GM19455 (cell line): ENCODE results near the gene A3GALT2.

Experiments used
- ATAC-seq: cut with Tn5 transposase; IDR thresholded peaks from one replicate; pipeline ENCODE4 v1.9.1; 2021; ENCODE audit not compliant: unreplicated experiment

Gene A3GALT2

GRCh38 chr1:33332881-33333280 lies 12.0 kb upstream of the A3GALT2 start:
- no peak for ATAC-seq

DNA sequence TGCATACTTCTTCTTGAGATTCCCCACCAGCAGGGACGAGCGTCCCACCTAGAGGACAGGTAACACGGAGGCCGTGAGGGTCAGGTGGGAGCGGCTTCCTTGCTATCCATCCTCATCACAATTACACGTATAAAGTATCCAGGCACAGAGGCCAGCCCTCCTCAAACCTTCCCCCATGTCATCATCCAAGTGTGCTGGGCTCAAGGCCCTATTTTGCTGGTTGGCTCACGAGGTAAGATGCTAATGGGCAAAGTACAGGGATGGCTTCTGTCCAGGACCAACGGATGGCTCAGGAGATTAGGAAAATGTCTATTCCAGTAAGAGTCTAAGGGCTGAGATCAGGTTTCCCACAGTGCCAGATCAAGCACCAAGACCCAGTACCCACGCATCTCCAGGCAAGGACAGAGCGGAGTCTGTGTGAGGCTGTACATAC lies 11.5 kb upstream of the A3GALT2 start:
- ATAC-seq, result no peak

GRCh38 chr1:33331444-33332356 lies 10.8 kb upstream of the A3GALT2 start:
- no peak for ATAC-seq

GRCh38 chr1:33330906-33331305 lies 10.0 kb upstream of the A3GALT2 start:
- ATAC-seq, result no peak

DNA sequence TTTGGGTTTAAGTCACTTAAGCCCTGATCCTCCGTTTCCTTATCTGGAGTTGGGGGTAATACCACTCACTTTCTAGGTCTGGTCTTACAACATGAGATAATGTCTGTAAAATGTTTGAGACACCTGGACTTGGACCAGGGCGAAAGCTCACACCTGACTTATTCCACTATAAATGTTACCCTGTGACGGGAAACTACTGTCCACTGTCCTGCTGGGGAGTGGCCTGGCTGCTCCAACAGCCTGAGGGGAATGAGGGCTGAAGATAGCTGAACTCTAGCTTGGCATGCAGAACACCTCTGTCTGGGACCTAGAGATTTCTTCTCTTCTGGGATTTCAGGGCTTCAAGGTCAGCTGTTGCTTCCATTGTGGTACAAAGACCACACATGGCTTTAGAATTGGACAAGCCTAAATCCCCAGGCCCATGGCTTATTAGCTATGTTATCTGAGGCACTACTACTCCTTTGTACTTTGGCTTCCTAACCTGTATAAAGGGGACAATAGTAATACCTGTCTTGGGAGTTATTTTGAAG lies 9.5 kb upstream of the A3GALT2 start:
- ATAC-seq, result no peak

GRCh38 chr1:33329600-33330305 lies 8.9 kb upstream of the A3GALT2 start:
- no peak for ATAC-seq

GRCh38 chr1:33328817-33329216 lies 7.9 kb upstream of the A3GALT2 start:
- ATAC-seq, result no peak

- no peak for ATAC-seq
Measured at GRCh38 chr1:33327587-33328325, 6.9 kb upstream of the A3GALT2 start.

- no peak for ATAC-seq
Measured at GRCh38 chr1:33326785-33327184, 5.9 kb upstream of the A3GALT2 start.

- no peak for ATAC-seq
Measured at GRCh38 chr1:33324677-33325575, 4.0 kb upstream of the A3GALT2 start.

DNA sequence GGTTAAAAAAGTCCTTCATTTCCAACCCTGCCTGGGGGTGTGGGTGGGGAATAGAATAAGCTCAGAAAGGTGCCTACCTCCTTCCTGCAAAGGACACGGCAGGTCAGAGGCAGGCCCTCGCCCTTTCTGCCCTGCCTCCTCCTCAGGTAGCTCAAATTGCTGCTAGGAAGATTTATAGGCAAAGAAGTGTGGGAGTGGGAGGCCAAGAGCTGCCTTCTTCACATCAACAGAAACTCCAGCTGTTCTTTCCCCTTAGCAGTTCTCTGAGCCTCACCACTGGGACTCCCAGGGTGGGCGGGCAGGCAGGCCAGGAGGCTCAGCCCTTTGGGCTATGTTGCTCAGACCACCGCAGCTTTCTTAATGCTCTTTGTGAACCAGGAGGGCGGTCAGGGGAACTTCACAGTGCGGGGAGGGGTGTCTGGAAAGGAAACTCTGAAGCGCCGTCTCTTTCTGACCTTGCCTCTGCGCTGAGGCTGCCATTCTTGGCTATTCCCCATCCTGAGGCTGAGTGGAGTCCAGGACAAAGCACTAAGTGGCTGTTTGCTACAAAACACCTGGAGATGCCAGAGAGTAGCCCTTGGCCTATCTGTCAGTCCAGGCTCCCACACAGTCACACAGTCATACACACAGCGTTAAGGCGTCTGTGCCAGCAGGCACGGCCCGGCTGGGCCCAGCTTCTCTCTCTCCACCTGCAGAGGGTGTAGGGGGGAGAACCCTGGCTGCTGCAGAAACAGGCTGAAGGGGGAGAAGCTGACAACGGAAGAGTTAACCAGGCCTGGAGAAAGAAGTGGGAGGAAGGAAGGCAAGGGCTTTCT lies 3.0 kb upstream of the A3GALT2 start:
- no peak for ATAC-seq

- ATAC-seq, result no peak
Measured at GRCh38 chr1:33322870-33323585, 2.1 kb upstream of the A3GALT2 start.

DNA sequence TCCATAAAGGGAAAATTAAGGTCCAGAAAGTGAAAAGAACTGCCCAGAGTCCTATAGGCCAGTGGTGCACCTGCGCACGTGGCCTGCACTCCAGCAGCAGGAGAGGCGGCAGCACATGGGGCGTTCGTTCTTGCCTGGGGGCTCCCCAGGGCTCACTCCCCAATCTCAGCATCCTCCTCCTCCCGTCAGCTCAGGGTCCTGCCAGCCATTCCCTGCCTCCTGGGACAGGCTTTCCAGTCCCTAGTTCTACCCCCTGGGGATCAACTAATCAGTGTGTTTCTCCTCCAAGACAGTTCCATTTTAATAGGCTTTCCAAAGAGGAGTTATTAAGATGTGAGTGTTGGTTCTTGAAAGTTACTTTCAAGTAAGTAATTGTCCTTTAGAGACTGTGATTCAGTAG lies 1.2 kb upstream of the A3GALT2 start:
- no peak for ATAC-seq

GRCh38 chr1:33321178-33321577 lies 280 bp upstream of the A3GALT2 start:
- ATAC-seq, result no peak

GRCh38 chr1:33319949-33320618 lies 814 bp downstream of the A3GALT2 start:
- ATAC-seq, result no peak

DNA sequence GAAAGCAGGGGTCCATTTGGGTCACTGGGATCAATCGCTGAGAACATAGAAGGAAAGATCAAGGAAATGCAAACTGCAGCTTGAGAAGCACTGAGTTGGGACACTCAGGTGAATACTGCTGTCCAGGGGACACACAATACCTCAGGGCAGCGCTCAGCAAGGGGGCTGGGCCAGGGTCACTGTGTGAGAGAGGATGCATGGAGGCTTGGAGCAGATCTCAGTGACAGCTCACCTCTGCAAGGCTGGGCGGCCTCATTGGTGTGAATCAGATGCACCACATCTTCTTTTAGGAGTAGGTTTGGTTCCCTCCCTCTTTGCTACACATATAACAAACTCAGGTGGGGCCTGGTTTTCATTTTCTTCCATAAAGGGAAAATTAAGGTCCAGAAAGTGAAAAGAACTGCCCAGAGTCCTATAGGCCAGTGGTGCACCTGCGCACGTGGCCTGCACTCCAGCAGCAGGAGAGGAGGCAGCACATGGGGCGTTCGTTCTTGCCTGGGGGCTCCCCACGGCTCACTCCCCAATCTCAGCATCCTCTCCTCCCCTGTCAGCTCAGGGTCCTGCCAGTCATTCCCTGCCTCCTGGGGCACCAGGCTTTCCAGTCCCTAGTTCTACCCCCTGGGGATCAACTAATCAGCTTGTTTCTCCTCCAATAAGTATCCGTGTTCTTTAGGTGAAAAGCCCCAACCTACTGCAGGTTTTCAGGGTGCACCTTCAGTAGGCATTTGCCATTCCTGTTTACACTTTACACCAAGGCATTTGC lies 1.5 kb downstream of the A3GALT2 start:
- ATAC-seq, result no peak

- no peak for ATAC-seq
Measured at GRCh38 chr1:33317946-33318345, 3.0 kb downstream of the A3GALT2 start.
